TTC549 (cell line): Measurements from ENCODE around the gene SMAD4.
"Not testable (repeated sequence)": the region's sequence is repeated elsewhere in the genome, so short reads cannot be mapped to it uniquely, and the experiment has no call there.

Experiments
- FAIRE-seq: peaks from 2 replicates; lab custom pipeline; 2012; peaks lifted over from hg19 to GRCh38; lab: Jason Lieb, UNC

The SMAD4 gene

DNA sequence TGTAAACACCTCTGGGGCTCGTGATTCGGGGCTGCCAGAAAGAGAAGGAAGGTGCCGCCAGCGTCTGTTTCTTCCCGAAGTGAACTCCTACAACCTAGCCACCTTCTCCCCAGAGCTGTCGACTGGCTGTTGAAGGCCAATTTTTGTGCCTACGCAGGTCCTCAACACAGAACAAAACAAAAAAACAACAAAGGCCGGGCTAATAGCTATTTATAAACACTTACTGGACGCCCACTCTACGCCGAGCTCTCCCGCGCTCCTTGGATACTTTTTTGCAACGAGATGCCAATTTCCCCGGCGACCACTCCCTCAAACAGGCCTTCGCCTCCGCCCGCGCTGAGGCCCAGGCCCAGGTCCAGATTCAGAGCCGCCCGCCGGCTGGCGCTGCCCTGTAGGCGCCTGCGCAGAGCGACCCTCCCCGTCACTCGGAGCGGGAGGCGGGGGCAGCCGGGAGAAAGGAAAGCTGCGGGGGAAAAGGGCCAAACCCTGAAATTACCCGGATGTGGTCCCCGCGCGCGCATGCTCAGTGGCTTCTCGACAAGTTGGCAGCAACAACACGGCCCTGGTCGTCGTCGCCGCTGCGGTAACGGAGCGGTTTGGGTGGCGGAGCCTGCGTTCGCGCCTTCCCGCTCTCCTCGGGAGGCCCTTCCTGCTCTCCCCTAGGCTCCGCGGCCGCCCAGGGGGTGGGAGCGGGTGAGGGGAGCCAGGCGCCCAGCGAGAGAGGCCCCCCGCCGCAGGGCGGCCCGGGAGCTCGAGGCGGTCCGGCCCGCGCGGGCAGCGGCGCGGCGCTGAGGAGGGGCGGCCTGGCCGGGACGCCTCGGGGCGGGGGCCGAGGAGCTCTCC is at the start of gene SMAD4:
Gene SMAD4 (plus strand): TSS at position 520 of the 843 bp plus-strand sequence. CDS start 16,834 bp downstream, outside the sequence.
- no peak for FAIRE-seq

DNA sequence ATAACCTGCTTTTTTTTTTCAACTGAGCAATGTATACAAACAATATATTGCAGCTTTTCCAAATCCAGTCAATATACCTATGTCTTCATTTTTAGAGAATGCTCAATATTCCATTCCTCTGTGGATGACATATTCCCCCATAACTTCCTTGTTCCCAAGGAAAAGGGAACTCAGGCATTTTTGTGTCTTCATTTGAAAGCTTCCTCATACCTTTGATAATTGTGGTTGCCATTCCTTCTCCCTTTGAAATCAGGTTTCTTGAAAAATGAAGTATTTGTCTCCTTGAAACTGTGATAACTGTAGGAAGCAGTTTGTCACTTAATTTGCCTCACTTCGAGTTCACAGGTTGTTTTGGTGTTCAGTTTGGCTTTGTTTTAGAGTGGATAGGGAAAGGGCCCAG is 48.6 kb upstream of the SMAD4 start:
- FAIRE-seq: no peak

DNA sequence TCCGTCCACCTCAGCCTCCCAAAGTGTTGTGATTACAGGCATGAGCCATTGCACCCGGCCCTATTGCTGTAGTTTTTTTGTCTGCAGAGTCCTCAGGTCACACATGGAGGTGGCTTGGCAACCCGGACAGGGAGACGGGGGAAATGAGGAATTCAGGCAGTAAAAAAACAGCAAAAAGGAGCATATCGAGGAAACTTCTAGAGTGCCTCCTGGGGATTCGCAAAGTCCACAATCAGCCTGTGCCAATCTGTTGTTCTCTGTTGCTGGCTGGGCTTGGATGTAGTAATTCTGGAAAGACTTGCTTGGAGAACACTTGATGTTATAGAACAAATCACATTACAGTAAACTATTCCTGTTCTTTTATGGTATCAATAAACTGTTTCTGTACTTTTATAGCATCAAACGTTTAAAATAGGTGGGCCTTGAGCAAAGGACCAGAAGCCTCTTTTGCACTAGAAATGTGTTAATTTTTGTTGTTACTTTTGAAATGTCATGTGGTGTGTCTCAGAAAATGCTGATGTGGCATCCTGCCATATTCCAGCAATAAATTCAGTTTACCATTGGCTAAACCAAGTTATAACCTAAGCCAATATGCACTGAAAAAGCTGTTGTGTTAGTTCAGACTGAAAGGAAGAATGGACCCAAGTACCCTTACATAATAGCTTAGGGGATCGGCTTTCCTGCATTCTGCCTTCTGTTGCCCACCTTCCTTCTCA is 47.8 kb upstream of the SMAD4 start:
- no peak for FAIRE-seq

DNA sequence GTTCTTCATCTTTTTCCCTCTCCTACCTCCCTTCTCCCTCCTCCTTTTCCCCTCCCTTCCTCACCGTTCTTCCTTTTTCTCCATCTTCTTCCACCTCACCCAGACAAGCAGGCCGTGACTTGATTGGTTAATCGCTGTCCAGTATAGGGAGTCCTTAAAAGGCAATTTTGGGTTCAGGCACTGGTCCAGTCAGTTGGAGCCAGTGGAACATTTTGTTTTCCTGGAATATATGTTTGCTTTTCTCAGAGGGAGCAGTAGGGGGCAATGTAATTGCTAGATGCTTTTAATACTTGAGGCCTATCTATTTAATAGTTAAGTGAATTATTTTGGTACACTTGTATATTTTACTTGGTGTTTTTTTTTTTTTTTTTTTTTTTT is 47.2 kb upstream of the SMAD4 start:
- FAIRE-seq: no peak

DNA sequence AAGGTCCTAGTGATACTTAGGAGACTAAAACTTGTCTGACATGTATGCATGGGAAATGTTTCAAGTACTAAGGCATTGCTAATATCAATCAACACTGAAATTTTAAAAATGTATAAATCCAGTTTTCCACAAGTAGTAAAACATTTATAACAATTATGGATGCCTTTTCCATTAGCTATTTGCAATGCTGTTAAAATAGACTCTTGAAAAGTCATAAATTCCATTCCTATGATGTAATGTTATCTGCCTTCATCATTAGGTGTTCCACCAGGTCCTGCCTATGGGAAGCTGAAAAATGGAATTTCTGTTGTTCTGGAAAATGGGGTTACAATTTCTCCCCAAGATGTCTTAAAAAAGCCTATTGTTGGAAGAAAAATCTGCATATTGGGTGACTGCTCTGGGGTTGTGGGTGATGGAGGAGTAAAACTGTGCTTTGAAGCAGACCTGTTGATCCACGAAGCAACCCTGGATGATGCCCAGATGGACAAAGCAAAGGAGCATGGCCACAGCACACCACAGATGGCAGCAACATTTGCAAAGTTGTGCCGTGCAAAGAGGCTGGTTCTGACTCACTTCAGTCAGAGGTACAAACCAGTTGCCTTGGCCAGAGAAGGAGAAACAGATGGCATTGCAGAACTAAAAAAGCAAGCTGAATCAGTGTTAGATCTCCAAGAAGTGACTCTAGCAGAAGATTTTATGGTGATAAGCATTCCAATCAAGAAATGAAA is 43.5 kb upstream of the SMAD4 start:
- FAIRE-seq: no peak

DNA sequence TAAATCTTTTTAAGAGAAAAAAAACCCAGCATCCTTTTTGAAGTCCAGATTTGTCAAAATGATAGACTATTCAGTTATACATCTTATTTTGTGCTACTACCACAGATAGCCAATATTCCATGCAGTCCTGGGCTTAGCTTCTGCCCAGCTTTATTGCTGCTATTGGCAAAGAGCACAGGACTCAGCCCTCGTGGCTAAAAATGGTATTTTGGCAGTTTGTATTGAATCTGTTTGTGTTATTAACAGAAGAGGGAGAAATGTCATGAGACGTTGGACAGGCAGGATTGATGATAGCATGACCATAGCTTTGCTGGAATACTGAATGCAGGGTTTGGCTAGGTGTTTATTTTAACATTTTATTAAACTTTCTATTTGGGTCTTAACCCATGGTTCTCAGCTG is 42.8 kb upstream of the SMAD4 start:
- no peak for FAIRE-seq

DNA sequence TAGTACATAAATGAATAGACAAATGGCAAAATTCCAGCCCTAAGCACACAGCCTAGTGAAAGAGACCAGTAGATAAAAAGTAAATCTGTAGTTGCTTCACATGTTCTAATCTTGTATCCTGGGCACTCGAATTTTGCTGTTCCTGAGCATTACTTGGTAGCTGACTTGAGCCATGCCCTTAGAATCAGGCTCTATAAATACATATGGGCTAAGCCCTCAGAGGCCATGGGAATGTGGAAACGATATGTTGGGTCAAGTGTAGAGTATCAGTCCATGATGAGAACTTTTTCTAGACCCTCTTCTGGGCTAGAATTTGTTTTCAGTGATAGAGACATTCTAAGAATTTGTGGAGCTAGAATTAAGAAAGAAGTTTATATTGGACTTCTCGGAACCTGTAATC is 40.3 kb upstream of the SMAD4 start:
- no peak for FAIRE-seq

DNA sequence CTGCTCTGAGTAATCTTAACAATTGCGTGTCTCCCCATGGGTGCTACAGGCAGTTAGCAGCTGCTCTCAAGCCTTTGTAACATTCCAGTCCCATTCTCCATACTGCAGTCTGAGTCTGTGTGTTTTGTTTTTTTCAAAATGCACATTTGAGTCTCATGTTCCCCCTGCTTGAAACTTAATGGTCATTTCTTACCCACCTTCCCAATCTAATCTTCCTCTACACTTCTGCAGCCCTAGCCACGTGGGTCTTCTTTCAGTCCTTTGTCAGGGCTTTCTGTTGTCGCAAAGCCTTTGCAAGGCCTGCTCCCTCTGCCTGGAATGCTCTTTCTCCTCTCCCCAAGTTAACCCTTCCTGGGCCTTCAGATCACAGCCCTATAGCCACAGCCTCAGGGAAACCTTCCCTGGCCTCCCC is 37.7 kb upstream of the SMAD4 start:
- no peak for FAIRE-seq

DNA sequence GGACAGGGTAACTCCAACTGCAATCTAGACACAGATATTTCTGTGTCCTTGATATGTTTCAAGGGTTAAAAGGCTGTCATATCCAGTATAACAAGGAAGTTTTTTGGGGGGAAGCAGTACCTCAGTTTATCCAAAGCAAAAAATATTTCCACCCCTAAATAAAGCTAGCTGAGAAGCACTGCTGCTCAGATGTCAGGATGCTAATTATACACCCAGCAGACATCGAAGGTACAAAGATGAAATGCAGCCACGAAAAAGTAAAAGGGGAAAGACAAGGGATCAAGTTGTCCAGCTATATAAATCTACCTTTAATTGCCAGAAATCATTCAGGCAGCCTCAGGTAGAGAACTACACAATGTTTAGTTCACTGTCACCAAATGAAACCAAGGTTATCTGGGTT is 36.0 kb upstream of the SMAD4 start:
- FAIRE-seq: no peak

DNA sequence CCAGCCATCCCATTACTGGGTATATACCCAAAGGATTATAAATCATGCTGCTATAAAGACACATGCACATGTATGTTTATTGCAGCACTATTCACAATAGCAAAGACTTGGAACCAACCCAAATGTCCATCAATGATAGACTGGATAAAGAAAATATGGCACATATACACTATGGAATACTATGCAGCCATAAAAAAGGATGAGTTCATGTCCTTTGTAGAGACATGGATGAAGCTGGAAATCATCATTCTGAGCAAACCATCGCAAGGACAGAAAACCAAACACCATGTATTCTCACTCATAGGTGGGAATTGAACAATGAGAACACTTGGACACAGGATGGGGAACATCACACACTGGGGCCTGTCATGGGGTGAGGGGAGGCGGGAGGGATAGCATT is 26.8 kb upstream of the SMAD4 start:
- not testable (repeated sequence) for FAIRE-seq

DNA sequence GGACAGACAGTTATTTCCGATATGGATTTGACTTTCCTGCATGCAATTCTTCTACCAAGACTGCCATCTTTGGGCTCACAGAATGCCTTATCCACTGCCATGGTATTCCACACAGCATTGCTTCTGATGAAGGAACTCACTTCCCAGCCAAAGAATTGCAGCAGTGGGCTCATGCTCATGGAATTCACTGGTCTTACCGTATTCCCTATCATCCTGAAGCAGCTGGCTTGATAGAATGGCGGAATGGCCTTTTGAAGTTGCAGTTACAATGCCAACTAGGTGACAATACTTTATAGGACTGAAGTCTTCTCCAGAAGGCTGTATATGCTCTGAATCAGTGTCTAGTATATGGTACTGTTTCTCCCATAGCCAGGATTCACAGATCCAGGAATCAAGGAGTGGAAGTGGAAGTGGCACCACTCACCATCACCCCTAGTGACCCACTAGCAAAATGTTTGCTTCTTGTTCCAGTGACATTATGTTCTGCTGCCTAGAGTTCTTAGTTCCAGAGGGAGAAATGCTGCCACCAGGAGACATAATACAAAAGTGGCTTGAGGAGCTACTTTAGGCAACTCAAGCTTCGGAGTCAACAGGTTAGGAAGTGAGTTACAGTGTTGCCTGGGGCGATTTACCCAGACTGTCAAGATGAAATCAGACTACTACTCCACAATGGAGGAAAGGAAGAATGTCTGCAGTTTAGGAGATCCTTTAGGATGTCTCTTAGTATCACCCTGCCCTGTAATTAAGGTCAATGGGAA is 23.8 kb upstream of the SMAD4 start:
- no peak for FAIRE-seq

DNA sequence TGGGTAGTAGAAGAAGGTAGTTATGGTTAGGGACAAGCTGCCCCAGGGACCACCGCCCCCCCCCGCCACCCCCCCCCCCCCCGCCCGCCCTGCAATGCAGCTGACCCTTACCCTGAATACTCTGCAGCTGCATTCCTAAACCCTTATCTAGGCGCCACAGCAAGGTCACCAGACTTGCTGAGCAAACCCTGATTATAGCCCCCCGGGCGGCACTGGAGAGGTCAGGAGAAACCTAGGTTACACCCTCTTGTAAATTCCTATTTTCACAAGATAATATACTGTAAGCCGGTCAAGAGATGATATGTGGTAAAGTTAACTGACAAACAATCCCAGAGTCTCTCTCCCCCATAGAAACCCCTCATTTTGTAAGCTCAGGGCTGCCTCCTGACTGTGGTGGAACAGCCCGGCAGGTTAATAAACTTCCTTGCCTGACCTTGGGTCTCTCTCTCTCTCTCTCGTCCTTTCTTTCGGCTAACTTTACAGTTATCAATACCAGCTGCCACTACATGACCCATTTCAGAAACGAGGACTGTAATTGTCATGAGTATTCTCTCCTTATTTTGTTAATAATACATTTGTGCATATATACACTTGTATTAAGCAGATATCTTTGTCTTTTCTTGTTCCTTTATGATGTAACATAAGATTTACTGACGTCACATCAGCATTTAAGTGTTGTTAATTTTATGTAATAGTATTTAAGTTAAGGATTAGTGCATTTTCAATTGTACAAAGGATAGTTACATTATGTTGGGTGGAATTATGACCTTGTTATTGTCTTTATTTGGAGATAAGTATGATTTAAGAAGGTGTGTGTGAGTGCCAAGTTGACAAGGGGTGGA is 22.8 kb upstream of the SMAD4 start:
- no peak for FAIRE-seq

DNA sequence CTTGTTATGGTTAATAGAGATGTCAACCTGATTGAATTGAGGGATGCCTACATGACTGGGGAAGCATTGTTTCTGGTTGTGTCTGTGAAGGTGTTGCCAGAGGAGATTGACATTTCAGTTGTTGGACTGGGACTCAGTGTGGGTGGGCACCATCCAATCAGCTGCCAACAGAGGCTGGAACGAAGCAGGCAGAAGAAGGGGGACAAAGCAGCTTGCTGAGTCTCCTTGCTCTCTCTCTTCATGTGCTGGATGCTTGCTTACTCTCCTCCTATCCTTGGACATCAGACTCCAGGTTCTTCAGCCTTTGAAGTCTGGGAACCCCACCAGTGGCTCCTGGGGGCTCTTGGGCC is 22.2 kb upstream of the SMAD4 start:
- no peak for FAIRE-seq

DNA sequence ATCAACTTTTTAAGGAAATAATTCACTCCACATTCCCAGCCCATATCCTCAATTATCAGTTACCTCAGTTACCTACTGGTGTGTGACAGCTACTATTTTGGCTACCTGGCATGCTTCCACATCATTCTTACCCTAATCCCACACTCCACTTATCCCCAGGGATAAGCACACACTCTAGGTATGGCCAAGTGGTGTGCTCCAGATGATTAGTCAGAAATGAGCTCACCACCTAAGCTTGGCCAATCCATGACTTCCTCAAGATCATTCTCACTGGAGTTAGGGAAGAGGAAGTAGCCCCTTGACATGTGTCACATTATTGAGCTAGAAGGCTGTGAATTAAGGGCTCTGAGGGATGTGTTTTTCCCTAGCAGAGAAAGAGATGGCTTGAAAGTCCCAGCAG is 20.9 kb upstream of the SMAD4 start:
- FAIRE-seq: no peak

DNA sequence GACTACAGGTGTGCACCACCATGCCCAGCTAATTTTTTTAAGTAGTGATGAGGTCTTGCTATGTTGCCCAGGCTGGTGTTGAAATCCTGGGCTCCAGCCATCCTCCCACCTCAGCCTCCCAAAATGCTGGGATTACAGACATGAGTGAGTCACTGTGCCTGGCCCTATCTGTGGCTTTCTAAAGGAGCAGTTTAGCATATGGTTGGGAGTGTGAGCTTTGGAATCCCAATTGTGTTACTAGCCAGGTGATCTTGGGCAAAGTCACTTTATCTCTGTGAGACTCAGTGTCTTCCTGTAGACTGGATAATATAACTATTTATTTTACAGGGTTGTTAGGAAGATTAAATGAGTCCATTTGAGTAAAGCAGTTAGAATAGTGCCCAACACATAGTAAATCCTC is 19.8 kb upstream of the SMAD4 start:
- FAIRE-seq: no peak

DNA sequence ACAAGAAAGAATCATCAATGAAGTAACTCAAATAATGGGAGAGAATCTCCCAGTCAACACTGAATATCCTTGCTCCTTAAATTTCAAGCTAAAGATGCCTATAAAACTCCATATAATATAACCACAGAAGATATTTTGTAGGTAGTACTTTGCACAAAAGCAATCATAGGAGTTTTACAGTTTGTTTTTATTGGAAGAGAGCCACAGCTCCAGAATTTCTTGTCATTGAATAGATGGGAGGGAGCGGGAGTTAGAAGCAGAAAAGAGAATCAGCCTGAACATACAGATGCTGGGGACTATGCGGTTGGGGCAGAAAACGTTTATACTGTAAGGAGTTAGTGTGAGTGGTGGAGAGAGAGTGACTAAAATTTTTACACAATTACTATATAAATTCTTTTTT is 18.3 kb upstream of the SMAD4 start:
- FAIRE-seq: no peak

DNA sequence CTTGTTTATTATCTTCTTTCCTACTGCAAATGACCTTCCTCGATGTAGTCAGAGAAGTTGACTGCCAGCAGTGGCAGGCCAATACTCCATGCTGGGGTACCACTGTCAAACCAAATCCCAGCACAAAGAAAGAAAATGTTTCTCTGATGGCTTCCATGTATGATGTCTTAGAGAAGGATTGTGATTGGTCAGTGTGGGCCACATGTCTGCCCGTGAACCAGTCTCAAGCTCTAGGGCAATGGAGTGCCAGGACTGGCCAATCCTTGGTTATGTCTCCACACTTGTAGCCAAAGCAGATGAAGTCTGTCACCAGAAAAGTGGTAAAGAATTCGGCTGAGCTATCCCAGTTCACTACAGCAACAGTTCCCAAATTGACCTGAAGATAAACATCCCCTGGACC is 17.6 kb upstream of the SMAD4 start:
- FAIRE-seq: no peak

DNA sequence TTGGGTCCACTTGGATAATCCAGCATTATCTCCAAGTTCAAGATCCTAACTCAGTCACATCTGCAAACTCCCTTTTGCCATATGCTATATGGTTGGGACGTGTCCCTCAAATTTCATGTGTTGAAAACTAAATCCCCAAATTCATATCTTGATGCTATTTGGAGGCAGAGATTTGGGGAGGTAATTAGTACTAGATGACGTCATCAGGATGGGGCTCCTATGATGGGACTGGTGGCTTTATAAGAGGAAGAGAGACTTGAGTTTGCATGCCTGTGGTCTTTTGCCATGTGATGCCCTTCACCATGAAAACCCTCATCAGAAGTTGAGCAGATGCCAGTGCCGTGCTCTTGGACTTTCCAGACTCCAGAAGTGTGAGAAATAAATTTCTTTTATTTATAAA is 16.8 kb upstream of the SMAD4 start:
- no peak for FAIRE-seq

DNA sequence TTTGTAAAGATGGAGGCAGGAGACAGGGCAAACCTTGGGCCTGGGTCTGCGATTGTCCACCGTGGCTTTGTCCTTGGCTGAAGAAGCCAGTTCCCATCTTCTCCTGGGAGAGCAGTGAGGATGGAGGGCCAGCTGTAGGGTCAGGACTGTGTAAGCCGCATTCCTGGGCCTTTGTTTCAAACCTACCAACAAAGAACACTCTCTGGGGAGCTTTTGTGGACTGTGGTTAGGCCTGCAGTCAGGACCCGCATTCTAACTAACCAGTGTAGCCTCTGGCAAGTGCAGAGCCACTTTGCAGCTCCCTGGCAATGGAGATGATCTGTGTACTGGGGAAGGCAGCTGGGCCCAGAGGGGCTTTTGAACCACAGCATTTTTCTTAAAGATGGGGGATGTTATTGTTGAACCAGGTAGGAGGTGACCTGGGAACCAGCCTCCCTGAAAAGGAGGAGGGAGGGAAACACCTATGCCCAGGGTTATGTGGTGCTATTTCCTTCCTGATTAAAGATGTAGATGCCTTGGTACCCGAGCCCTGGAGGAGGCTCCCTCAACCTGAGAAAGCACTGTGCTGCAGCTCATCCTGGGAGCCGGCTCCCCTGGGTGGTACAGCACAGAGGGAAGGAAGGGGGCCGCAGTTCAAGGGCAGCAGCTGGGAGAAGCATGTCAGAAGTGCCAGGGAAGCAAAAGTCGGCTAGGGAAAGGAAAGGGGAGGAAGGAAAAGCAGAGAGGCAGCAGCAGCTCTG is 12.7 kb upstream of the SMAD4 start:
- no peak for FAIRE-seq

DNA sequence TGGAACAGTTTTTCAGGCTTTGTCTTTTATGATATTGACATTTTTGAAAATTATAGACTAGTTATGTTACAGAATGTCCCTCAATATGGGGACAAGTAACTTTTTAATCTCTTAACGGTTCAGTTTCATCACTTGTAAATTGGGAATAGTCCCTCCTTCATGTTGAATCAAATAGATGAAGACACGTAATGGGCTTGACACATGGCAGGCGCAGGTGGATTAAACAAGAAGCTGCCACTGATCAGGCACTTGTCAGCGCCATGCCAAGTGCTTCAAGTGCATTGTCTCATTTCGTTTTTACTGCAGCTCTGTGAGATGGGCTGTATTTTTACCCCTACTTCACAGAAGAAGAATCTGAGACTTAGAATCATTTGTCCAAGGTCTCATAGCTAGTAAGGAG is 9.5 kb upstream of the SMAD4 start:
- no peak for FAIRE-seq
